SK-N-SH treated with all-trans-retinoic acid at 6 μM for 48 hours (cell line): Measurements from ENCODE around the gene ELMOD3.

ENCODE experiments used
- OSR1 ChIP-seq: fragments of 250-450 bp; sonication (Bioruptor Pico); IDR thresholded peaks from 2 replicates; pipeline ENCODE4 v1.8.0; 2022; ENCODE audit warnings: moderate library complexity, mild to moderate bottlenecking, inconsistent platforms
- PPARA ChIP-seq: fragments of 250-450 bp; sonication (Bioruptor Pico); IDR thresholded peaks from 2 replicates; pipeline ENCODE4 v1.5.0; 2020; ENCODE audit warnings: mild to moderate bottlenecking, borderline replicate concordance
- RARB ChIP-seq: fragments of 250-450 bp; sonication (Bioruptor Pico); IDR thresholded peaks from 2 replicates; pipeline ENCODE4 v1.8.0; 2021; ENCODE audit warnings: mild to moderate bottlenecking, moderate library complexity
- ZC3H10 ChIP-seq: fragments of 250-450 bp; sonication (Bioruptor Pico); IDR thresholded peaks from 2 replicates; pipeline ENCODE4 v1.5.1; 2021; ENCODE audit warnings: mild to moderate bottlenecking, moderate library complexity
- TF ChIP-seq, protein P1 (sequence below): fragments of 250-450 bp; sonication (Bioruptor Pico); IDR thresholded peaks from 2 replicates; pipeline ENCODE4 v1.8.0; 2020; ENCODE audit warnings: mild to moderate bottlenecking, moderate library complexity, borderline replicate concordance
- TF ChIP-seq, protein P2 (sequence below): fragments of 250-450 bp; sonication (Bioruptor Pico); IDR thresholded peaks from 2 replicates; pipeline ENCODE4 v1.5.1; 2020; ENCODE audit warnings: low read depth, mild to moderate bottlenecking, moderate library complexity
- TF ChIP-seq, protein P3 (sequence below): fragments of 250-450 bp; sonication (Bioruptor Pico); IDR thresholded peaks from 2 replicates; pipeline ENCODE4 v1.5.1; 2021; ENCODE audit warnings: mild to moderate bottlenecking, moderate library complexity

DNA sequence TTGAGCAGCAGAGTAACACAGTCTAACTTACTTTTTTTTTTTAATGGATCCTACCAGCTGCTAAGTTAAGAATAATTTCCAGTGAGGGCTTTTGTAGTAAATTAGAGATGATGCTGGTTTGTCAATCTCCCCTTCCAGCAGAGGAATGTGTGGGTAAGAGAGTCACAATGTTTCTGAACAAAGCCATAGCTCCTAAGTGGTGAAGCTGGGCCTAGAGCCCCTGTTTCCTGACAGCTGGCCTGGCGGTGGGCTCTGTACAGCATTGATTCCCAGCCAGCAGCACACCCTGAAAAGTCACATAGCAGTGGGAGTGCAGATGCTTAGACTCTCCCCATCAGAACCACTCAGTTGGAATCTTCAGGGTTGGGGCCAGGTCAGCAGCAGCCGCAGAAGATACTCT, 31.2 kb downstream of the ELMOD3 start:
- no peak for TF ChIP-seq RARB (CRISPR knock-in tag)
- TF ChIP-seq, protein P1, sequence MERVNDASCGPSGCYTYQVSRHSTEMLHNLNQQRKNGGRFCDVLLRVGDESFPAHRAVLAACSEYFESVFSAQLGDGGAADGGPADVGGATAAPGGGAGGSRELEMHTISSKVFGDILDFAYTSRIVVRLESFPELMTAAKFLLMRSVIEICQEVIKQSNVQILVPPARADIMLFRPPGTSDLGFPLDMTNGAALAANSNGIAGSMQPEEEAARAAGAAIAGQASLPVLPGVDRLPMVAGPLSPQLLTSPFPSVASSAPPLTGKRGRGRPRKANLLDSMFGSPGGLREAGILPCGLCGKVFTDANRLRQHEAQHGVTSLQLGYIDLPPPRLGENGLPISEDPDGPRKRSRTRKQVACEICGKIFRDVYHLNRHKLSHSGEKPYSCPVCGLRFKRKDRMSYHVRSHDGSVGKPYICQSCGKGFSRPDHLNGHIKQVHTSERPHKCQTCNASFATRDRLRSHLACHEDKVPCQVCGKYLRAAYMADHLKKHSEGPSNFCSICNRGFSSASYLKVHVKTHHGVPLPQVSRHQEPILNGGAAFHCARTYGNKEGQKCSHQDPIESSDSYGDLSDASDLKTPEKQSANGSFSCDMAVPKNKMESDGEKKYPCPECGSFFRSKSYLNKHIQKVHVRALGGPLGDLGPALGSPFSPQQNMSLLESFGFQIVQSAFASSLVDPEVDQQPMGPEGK (CRISPR knock-in tag), result no peak
- TF ChIP-seq, protein P2, sequence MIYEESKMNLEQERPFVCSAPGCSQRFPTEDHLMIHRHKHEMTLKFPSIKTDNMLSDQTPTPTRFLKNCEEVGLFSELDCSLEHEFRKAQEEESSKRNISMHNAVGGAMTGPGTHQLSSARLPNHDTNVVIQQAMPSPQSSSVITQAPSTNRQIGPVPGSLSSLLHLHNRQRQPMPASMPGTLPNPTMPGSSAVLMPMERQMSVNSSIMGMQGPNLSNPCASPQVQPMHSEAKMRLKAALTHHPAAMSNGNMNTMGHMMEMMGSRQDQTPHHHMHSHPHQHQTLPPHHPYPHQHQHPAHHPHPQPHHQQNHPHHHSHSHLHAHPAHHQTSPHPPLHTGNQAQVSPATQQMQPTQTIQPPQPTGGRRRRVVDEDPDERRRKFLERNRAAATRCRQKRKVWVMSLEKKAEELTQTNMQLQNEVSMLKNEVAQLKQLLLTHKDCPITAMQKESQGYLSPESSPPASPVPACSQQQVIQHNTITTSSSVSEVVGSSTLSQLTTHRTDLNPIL, result no peak
- TF ChIP-seq OSR1 (CRISPR knock-in tag), result no peak
- no peak for TF ChIP-seq ZC3H10 (CRISPR knock-in tag)
- TF ChIP-seq, protein P3, sequence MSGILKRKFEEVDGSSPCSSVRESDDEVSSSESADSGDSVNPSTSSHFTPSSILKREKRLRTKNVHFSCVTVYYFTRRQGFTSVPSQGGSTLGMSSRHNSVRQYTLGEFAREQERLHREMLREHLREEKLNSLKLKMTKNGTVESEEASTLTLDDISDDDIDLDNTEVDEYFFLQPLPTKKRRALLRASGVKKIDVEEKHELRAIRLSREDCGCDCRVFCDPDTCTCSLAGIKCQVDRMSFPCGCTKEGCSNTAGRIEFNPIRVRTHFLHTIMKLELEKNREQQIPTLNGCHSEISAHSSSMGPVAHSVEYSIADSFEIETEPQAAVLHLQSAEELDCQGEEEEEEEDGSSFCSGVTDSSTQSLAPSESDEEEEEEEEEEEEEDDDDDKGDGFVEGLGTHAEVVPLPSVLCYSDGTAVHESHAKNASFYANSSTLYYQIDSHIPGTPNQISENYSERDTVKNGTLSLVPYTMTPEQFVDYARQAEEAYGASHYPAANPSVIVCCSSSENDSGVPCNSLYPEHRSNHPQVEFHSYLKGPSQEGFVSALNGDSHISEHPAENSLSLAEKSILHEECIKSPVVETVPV (CRISPR knock-in tag), result no peak
- no peak for TF ChIP-seq PPARA (CRISPR knock-in tag)
